Measurements from ENCODE around the gene XBP1. TPM values are rescaled to one million over a fixed set of nuclear protein-coding genes. Genes with fewer than 3 reads are reported as not detected.
"Not testable (repeated sequence)": the region's sequence is repeated elsewhere in the genome, so short reads cannot be mapped to it uniquely, and the experiment has no call there.

Gene XBP1
- total RNA-seq = 213 and 215 TPM in 2 replicates

GRCh38 chr22:28800308-28801041, at the start of gene XBP1:
Gene XBP1 (minus strand): TSS chr22:28800569.
- intact Hi-C loops (cut with micrococcal nuclease) = loop anchor here (2.0 to 5.0 kb wide), 2 partner anchors 58 to 82 kb away; partner anchors contain the start of genes HSCB and ZNRF3

GRCh38 chr22:28846994-28847393, 46.6 kb upstream of the XBP1 start:
- intact Hi-C loops (cut with micrococcal nuclease) = no loop called here

DNA sequence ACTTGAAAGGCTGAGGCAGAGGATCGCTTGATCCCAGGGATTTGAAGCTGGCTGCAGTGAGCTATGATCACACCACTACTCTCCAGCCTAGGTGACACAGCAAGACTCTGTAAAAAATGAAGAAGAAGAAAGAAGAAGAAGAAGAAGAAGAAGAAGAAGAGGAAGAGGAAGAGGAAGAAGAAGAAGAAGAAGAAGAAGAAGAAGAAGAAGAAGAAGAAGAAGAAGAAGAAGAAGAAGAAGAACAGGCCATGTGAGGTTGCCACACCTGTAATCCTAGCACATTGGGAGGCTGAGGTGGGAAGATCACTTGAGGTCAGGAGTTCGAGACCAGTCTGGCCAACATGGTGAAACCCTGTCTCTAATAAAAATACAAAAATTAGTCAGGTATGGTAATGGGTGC, 43.9 kb upstream of the XBP1 start:
- intact Hi-C loops (cut with micrococcal nuclease) = not testable (repeated sequence)

- intact Hi-C loops (cut with micrococcal nuclease) = no loop called here
Observed at GRCh38 chr22:28843633-28844032, 43.3 kb upstream of the XBP1 start.

GRCh38 chr22:28841111-28841510, 40.7 kb upstream of the XBP1 start:
- intact Hi-C loops (cut with micrococcal nuclease) = no loop called here

DNA sequence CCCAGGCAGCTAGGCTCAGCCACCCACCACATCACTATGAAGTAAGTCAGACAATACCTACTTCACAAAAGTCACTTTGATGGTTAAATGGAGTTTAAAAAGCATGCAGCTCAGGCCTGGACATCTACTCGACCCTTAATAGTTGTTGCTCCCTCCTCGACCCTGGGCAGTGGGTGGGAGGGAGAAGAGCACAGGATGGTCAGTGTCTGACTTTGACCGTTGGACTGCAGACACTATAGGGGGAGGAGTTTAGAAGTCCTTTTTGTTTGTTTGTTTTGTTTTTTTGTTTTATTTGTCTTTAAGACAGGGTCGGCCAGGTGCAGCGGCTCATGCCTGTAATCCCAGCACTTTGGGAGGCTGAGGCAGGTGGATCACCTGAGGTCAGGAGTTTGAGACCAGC, 38.6 kb upstream of the XBP1 start:
- intact Hi-C loops (cut with micrococcal nuclease) = no loop called here

GRCh38 chr22:28837640-28838039, 37.3 kb upstream of the XBP1 start:
- intact Hi-C loops (cut with micrococcal nuclease) = no loop called here

GRCh38 chr22:28835630-28836189, 35.3 kb upstream of the XBP1 start:
- intact Hi-C loops (cut with micrococcal nuclease) = no loop called here

GRCh38 chr22:28833276-28833923, 33.0 kb upstream of the XBP1 start:
- intact Hi-C loops (cut with micrococcal nuclease) = no loop called here

GRCh38 chr22:28832731-28833130, 32.4 kb upstream of the XBP1 start:
- intact Hi-C loops (cut with micrococcal nuclease) = no loop called here

- intact Hi-C loops (cut with micrococcal nuclease) = no loop called here
Observed at GRCh38 chr22:28831140-28832072, 31.0 kb upstream of the XBP1 start.

DNA sequence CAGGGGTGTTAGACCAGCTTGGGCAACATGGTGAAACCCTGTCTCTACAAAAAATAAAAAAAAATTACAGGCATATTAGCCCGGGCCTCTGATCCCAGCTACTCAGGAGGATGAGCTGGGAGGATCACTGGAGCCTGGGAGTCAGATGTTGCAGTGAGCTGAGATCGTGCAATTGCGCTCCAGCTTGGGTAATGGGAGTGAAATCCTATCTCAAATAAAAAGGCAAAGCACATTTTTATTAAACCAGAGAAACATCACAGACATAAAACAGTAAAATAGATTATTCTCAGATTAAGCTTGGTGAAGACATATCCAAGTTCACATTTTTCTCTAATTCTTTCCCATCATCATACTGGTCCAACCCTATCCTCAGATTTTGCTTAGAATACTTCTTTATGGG, 30.1 kb upstream of the XBP1 start:
- intact Hi-C loops (cut with micrococcal nuclease) = no loop called here

DNA sequence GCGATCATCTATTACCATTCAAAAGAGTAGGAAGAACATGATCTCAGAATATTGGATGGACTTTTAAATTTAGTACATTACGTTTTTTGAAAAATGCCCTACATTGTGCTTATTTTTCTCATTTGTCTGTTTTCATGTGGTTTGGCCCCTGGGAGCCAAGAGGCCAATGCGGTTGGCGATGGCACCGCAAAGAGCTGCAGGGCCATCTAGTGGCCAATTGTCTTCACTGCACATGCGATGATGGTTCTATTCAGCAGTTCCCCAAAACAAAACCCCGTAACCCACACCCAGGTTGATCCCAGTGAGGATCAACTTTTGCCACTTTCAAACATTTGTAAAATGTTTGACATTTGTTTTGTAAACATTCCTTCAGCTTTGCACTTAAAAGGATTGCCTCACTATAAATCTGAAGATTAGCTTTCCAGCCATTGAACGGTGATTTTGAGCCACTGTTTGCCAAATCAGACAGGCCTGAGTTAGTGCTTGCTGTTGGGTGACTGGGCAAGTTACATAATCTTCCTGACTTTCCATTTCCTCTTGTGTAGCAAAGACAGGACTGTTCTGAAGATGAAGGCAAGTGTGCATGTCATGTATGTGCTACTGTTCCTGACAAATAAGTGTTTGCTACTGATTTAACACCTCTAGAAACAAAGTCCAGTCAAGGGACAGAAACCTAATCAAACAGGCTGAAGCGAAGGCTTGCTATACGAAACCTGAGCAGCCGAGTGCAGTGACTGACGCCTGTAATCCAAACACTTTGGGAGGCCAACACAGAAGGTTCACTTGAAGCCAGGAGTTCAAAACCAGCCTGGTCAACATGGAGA, 29.2 kb upstream of the XBP1 start:
- intact Hi-C loops (cut with micrococcal nuclease) = loop anchor here (1.0 to 10.0 kb wide), 5 partner anchors 19 to 229 kb away; partner anchors contain the start of genes CCDC117 and TTC28

DNA sequence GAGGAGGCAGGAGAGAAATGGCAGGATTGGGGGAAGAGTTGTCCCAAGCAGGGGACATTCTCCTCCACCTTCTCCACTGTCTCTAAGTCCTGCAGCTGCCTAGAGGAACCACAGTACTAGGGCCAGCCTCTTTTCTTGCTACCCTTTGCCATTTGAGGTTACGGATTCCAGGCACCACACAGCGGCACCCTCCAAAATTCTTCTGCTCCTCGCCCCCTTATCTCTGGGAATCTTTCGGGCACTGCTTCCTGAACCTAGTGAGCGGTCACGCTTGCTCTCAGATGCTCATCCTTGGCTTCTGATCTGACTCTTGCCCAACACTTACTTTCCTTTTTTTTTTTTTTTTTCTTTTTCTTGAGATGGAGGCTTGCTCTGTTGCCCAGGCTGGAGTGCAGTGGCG, 26.6 kb upstream of the XBP1 start:
- intact Hi-C loops (cut with micrococcal nuclease) = loop anchor here (10.0 kb wide), 1 partner anchor 152 kb away; the partner anchor contains the start of gene TTC28

DNA sequence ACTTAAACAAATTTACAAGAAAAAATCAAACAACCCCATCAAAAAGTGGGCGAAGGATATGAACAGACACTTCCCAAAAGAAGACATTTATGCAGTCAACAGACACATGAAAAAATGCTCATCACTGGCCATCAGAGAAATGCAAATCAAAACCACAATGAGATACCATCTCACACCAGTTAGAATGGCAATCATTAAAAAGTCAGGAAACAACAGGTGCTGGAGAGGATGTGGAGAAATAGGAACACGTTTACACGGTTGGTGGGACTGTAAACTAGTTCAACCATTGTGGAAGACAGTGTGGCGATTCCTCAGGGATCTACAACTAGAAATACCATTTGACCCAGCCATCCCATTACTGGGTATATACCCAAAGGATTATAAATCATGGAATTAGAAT, 26.1 kb upstream of the XBP1 start:
- intact Hi-C loops (cut with micrococcal nuclease) = loop anchor here (10.0 kb wide), 1 partner anchor 152 kb away; the partner anchor contains the start of gene TTC28

GRCh38 chr22:28824455-28824854, 24.1 kb upstream of the XBP1 start:
- intact Hi-C loops (cut with micrococcal nuclease) = loop anchor here (10.0 kb wide), 1 partner anchor 150 kb away; the partner anchor contains the start of gene TTC28

DNA sequence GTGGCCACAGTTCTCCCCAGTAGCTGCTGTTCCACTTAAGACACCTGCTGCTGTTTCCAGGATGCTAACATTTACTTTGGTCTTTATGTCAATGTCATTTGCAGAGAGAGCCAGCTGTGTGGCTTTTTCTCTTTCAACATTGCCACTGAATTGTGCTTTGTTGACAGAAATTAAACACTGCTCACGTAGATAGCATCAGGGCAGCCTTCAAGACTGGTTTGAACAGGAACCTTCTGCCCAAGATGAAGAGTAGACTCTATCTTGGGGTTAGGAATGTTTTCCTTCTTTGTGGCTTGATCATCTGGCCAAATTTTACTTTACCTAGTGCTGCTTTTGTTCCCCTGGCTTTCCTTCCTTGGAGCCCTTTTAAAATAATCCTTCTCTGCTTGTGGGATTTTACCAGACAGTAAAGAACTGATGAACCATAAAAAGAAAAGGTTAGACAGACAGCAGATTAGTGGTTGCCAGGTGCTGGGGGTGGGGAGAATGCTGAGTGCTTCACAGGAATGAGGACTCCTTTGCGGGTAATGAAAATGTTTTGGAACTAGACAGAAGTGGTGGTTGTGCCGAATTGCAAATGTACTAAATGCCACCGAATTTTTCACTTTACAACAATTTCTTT, 22.7 kb upstream of the XBP1 start:
- intact Hi-C loops (cut with micrococcal nuclease) = loop anchor here (1.0 to 10.0 kb wide), 3 partner anchors 12 to 148 kb away; partner anchors contain the start of gene TTC28

- intact Hi-C loops (cut with micrococcal nuclease) = loop anchor here (10.0 kb wide), 1 partner anchor 147 kb away; the partner anchor contains the start of gene TTC28
Observed at GRCh38 chr22:28821452-28821851, 21.1 kb upstream of the XBP1 start.

DNA sequence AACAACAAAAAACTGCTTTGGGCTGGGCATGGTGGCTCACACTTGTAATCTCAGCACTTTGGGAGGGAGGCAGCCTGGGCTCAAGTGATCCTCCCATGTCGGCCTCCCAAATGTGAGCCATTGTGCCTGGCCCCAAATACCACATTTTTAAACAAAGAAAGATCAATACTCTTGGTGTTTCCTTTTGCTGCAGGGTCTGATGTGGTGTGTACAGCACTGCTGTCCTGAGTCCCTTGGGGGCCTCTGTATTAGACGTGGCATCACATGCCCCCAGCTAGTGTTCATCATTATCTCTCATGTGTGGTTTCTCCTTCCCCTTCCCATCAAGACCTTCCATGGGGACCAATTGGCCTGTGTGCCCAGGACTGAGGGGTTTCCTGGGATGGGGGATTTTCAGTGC, 20.5 kb upstream of the XBP1 start:
- intact Hi-C loops (cut with micrococcal nuclease) = loop anchor here (10.0 kb wide), 1 partner anchor 146 kb away; the partner anchor contains the start of gene TTC28
